ENCODE results near the gene RERE.
"Not testable (repeated sequence)": the region's sequence is repeated elsewhere in the genome, so short reads cannot be mapped to it uniquely, and the experiment has no call there.

DNA sequence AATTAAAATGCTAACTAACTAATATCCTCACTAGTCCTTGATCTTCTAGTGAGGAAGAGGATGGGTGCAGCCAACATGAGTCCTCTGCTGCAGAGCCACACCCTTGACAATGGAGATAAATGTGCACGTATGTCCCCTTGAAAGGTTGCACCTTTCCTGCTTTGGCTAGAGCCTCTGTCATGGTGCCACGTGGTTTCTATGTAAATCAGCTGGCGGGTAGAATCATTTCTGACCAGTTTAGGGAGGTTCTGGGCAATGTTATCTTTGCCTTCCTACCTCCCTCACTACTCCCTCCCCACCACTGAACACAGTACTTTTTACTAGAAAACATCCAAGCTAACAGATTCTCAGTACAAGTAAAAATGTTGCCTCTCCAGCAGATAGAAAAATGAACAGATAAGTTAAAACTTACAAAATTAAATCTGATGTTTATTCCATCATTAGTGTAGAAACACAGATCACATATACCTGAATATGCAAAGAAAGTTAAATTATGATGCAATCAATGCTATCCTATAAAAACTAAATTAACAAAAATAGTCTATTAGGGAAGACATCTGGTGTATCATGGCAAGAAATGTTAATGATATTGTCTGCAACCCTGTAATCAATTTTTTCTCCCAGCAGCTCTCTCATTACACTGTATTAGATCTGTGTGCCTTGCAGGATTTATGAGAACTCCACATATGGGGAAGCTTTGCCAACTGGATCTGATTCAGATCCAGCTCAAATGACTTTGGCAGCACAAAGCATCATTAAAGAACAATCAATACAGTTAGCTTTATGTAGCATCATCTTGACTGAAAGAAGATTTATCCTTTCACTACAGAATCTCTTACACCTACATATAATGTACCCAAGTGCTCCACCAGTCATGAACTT lies 205.6 kb downstream of the RERE start:
- not testable (repeated sequence) for TF ChIP-seq EP300, POLR2A (IDR thresholded peaks at IDR 0.05)
